HG03175 (cell line): ENCODE results near the gene PPFIBP1.
"Not testable (repeated sequence)": the region's sequence is repeated elsewhere in the genome, so short reads cannot be mapped to it uniquely, and the experiment has no call there.

ENCODE experiments used
- ATAC-seq: cut with Tn5 transposase; IDR thresholded peaks from one replicate; pipeline ENCODE4 v1.9.1; 2021; ENCODE audit warnings: mild to moderate bottlenecking, moderate library complexity; ENCODE audit not compliant: unreplicated experiment

The PPFIBP1 gene

GRCh38 chr12:27561535-27562350 is 37.7 kb downstream of the PPFIBP1 start:
- no peak for ATAC-seq

- no peak for ATAC-seq
Observed at GRCh38 chr12:27564612-27565213, 40.7 kb downstream of the PPFIBP1 start.

GRCh38 chr12:27566159-27566558 is 42.2 kb downstream of the PPFIBP1 start:
- no peak for ATAC-seq

- no peak for ATAC-seq
Observed at GRCh38 chr12:27566626-27567025, 42.6 kb downstream of the PPFIBP1 start.

- no peak for ATAC-seq
Observed at GRCh38 chr12:27571463-27571862, 47.5 kb downstream of the PPFIBP1 start.

- no peak for ATAC-seq
Observed at GRCh38 chr12:27572486-27573255, 48.7 kb downstream of the PPFIBP1 start.

GRCh38 chr12:27573972-27574371 is 50.0 kb downstream of the PPFIBP1 start:
- ATAC-seq = no peak

- no peak for ATAC-seq
Observed at GRCh38 chr12:27575090-27575761, 51.2 kb downstream of the PPFIBP1 start.

- no peak for ATAC-seq
Observed at GRCh38 chr12:27575762-27576118, 51.7 kb downstream of the PPFIBP1 start.

- ATAC-seq = no peak
Observed at GRCh38 chr12:27576667-27577347, 52.8 kb downstream of the PPFIBP1 start.

- ATAC-seq = no peak
Observed at GRCh38 chr12:27577688-27578087, 53.7 kb downstream of the PPFIBP1 start.

- no peak for ATAC-seq
Observed at GRCh38 chr12:27578689-27579372, 54.8 kb downstream of the PPFIBP1 start.

- no peak for ATAC-seq
Observed at GRCh38 chr12:27580561-27581330, 56.7 kb downstream of the PPFIBP1 start.

- ATAC-seq = not testable (repeated sequence)
Observed at GRCh38 chr12:27581331-27581671, 57.3 kb downstream of the PPFIBP1 start.

GRCh38 chr12:27581833-27582232 is 57.8 kb downstream of the PPFIBP1 start:
- not testable (repeated sequence) for ATAC-seq

- ATAC-seq = not testable (repeated sequence)
Observed at GRCh38 chr12:27582445-27582844, 58.4 kb downstream of the PPFIBP1 start.

GRCh38 chr12:27583057-27583797 is 59.2 kb downstream of the PPFIBP1 start:
- no peak for ATAC-seq

GRCh38 chr12:27583981-27584380 is 60.0 kb downstream of the PPFIBP1 start:
- ATAC-seq = no peak
